ENCODE results near the gene HSPA4L.

Gene HSPA4L

GRCh38 chr4:127782275-127783025 is at the start of gene HSPA4L:
HSPA4L (plus strand) TSS chr4:127782322; CDS start chr4:127782551, 229 bp downstream.
- in situ Hi-C loops (cut with HindIII; ENCODE audit: low sequenced_read_pairs): no loop called here

DNA sequence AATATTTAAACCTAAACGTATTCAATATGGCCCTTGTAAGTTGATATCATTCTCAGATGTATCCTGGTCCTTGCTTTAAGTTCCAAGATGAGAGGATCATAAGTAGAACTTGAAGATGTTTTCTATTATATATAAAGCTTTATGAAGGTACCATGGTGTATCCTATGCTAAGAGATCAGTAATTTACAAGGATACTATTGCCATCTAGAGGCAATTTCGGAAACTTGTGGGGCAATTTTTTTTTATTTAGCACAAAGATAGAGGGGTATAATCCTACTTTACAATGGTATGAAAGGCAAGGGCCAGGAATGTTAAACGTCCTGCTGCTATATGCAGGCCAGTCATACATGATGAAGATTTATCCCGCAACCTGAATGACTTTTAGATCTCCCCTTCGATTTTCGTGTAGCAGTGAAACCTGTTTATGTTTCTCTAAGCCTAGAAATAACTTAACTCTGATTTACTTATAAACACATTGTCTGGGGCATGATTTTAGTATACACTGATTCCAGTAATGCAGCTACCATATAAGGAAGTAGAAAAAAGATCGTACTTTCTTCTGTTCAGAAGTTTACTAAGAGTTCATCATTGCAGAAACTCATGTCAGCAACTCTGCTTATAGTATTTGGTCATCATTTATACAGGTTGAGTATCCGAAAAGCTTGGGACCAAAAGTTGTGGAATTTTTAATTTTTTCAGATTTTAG is 49.3 kb upstream of the HSPA4L start:
- in situ Hi-C loops (cut with HindIII; ENCODE audit: low sequenced_read_pairs): no loop called here

DNA sequence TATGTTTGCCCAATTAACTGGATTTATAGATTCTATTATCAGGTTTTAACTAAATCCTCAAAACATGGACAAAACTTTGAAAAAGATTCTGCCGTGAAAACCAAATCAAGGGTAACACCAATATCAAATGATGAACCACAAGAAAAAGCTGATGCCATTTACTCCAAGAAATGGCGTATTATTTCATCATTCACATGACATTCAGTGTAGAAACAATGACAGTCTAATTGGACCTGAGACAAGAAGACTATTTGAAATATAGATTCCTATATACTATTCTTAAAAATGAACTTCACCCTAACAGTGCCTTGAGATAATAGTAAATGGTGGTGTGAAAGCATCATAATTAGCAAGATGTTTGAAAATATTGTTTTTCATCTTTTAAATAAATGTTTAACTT is 47.1 kb upstream of the HSPA4L start:
- in situ Hi-C loops (cut with HindIII; ENCODE audit: low sequenced_read_pairs): no loop called here

- in situ Hi-C loops (cut with HindIII; ENCODE audit: low sequenced_read_pairs): no loop called here
Observed at GRCh38 chr4:127737295-127737694, 44.8 kb upstream of the HSPA4L start.

DNA sequence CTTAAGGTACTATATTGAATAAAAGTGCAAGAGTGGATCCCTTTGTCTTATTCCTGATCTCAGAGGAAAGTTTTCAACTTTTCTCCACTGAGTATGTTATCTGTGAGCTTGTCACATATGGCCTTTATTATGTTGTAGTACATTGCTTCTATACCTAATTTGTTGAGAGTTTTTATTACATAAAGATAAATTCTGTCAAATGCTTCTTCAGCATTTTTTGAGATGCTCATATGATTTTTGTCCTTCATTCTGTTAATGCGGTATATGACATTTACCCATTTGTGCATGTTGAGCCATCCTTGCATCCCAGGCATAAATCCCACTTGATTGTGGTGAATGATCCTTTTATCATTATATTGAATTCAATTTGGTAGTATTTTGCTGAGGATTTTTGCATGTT is 40.9 kb upstream of the HSPA4L start:
- in situ Hi-C loops (cut with HindIII; ENCODE audit: low sequenced_read_pairs): no loop called here

DNA sequence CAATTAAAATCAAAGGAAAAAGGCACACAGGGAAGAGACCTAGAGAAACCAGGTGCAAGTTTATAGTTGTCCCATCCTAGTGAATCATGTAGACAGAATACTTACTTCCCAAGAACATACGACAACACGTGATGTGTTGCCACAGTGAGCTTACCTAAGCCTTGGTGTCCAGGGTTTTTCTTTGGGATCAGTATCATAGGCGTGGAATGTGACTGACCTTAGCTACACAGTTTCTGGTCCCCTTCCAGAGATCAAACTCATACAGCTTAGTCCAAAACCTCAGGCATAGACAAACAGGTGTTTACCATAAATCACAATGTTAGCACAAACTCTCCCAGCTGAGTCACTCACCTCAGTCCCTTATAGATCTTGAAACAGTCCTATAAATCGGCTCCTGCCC is 34.2 kb upstream of the HSPA4L start:
- in situ Hi-C loops (cut with HindIII; ENCODE audit: low sequenced_read_pairs): no loop called here

DNA sequence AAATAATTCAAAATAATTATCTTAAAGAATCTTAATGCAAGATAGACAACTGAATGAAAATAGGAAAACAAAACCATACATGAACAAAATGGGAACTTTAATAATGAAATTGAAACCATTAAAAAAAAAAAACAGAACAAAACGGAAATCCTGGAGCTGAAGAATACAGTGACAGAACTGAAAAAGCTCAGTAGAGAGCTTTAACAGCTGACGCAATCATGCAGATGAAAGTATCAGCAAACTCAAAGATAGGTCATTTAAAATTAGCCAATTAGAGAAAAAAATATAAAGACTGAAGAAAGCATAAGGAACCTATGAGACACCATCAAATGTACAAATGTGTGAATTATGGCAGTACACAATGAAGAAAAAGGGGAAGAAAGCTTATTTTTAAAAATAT is 33.2 kb upstream of the HSPA4L start:
- in situ Hi-C loops (cut with HindIII; ENCODE audit: low sequenced_read_pairs): no loop called here

- in situ Hi-C loops (cut with HindIII; ENCODE audit: low sequenced_read_pairs): no loop called here
Observed at GRCh38 chr4:127756906-127757305, 25.2 kb upstream of the HSPA4L start.

GRCh38 chr4:127759228-127759820 is 22.8 kb upstream of the HSPA4L start:
- in situ Hi-C loops (cut with HindIII; ENCODE audit: low sequenced_read_pairs): no loop called here

DNA sequence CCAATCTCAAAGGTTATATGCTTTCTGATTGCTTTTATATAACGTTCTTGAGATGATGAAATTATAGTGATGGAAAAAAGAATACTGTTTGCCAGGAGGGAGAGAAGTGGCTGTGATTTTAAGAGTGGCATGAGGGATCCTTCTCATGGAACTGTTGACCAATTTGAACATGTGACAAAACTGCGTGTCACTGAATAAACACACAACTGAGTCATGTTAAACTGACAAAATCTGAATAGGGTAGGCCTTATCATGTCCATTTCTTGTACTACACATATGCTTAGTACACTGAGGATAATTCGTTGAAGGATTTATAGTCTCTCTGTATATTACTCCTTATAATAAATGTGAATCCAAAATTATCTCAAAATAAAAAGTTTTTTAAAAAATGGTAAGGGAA is 22.2 kb upstream of the HSPA4L start:
- in situ Hi-C loops (cut with HindIII; ENCODE audit: low sequenced_read_pairs): no loop called here

- in situ Hi-C loops (cut with HindIII; ENCODE audit: low sequenced_read_pairs): no loop called here
Observed at GRCh38 chr4:127771535-127772275, 10.4 kb upstream of the HSPA4L start.

DNA sequence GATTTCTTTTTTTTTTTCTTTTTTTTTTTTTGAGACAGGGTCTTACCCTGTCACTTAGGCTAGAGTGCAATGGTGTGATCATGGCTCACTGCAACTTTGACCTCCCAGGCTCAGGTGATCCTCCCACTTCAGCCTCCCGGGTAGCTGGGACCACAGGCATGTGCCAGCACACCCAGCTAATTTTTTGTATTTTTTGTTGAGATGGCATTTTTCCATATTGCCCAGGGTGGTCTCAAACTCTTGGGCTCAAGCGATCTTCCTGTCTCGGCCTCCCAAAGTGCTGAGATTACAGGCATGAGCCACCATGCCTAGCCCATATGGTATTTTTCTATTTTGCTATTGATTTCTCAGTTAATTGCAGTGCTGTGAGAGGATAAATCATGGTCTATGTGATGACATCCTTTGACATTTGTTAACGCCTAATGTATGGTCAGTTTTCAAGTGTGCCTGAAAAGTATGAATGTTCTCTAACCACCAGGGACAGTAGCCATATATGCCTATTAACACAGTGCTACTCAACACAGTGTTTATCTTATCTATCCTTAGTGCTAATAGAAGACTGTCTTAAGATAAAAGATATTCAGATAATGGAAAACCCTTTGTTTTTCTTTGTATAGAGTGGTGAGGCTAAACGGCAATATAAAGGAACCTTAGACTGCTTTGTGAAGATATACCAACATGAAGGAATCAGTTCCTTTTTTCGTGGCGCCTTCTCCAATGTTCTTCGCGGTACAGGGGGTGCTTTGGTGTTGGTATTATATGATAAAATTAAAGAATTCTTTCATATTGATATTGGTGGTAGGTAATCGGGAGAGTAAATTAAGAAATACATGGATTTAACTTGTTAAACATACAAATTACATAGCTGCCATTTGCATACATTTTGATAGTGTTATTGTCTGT is 9.1 kb upstream of the HSPA4L start:
- in situ Hi-C loops (cut with HindIII; ENCODE audit: low sequenced_read_pairs): no loop called here

GRCh38 chr4:127775843-127776242 is 6.3 kb upstream of the HSPA4L start:
- in situ Hi-C loops (cut with HindIII; ENCODE audit: low sequenced_read_pairs): no loop called here

- in situ Hi-C loops (cut with HindIII; ENCODE audit: low sequenced_read_pairs): no loop called here
Observed at GRCh38 chr4:127776620-127777019, 5.5 kb upstream of the HSPA4L start.

- in situ Hi-C loops (cut with HindIII; ENCODE audit: low sequenced_read_pairs): no loop called here
Observed at GRCh38 chr4:127777487-127777886, 4.6 kb upstream of the HSPA4L start.

GRCh38 chr4:127778102-127778501 is 4.0 kb upstream of the HSPA4L start:
- in situ Hi-C loops (cut with HindIII; ENCODE audit: low sequenced_read_pairs): no loop called here

DNA sequence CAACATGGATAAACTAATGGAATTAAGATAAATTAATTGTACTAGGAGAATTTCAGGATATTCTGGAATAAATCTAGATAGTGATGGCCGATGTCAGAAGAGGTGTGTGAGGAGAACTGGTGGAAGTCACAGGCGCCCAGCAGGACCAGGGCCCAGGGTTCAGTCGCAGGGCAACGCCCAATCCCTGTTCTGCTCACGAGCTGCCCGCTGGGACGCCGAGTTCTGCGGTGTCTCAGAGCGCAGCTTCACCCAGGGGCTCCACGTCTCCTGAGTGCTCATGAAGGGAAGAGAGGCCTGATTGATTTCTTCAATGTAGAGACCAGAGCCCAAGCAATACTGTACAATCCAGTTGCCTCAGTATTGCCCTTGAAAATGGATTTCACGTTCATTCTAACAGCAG is 1.5 kb upstream of the HSPA4L start:
- in situ Hi-C loops (cut with HindIII; ENCODE audit: low sequenced_read_pairs): no loop called here

- in situ Hi-C loops (cut with HindIII; ENCODE audit: low sequenced_read_pairs): no loop called here
Observed at GRCh38 chr4:127781300-127782024, 660 bp upstream of the HSPA4L start.

- in situ Hi-C loops (cut with HindIII; ENCODE audit: low sequenced_read_pairs): no loop called here
Observed at GRCh38 chr4:127782025-127782274, 172 bp upstream of the HSPA4L start.

All from DLD1 (cell line).